ENCODE measurements around the gene NFKBIE.

DNA sequence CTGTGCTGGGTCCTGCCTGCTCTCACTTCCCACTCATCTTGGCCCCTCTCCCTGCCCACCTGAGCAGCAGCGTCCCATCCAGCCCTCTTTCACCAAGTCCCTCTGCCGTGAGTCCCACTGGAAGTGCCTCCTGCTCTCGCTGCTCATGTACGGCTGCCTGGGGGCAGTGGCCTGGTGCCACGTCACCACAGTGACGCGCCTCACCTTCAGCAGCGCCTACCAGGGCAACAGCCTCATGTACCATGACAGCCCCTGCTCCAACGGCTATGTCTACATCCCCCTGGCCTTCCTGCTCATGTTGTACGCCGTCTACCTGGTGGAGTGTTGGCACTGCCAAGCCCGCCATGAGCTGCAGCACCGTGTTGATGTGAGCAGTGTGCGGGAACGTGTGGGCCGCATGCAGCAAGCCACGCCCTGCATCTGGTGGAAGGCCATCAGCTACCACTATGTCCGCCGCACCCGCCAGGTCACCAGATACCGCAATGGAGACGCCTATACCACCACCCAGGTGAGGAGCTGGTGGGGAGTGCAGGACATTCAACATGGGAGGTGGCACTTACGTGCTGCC is 7.7 kb upstream of the NFKBIE start:
- TF ChIP-seq, protein P1, sequence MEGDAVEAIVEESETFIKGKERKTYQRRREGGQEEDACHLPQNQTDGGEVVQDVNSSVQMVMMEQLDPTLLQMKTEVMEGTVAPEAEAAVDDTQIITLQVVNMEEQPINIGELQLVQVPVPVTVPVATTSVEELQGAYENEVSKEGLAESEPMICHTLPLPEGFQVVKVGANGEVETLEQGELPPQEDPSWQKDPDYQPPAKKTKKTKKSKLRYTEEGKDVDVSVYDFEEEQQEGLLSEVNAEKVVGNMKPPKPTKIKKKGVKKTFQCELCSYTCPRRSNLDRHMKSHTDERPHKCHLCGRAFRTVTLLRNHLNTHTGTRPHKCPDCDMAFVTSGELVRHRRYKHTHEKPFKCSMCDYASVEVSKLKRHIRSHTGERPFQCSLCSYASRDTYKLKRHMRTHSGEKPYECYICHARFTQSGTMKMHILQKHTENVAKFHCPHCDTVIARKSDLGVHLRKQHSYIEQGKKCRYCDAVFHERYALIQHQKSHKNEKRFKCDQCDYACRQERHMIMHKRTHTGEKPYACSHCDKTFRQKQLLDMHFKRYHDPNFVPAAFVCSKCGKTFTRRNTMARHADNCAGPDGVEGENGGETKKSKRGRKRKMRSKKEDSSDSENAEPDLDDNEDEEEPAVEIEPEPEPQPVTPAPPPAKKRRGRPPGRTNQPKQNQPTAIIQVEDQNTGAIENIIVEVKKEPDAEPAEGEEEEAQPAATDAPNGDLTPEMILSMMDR (IDR thresholded peaks at IDR 0.05): no peak
- TF ChIP-seq POLR2A (IDR thresholded peaks at IDR 0.05): no peak

Data from uterus (tissue), 2 donors.